SU-DHL-6 (cell line): Measurements from ENCODE around the gene PHF21B.

ENCODE experiments used
- H2AFZ ChIP-seq: fragments of 200-600 bp; sonication (generic); 2 replicates; pipeline ENCODE4 v1.6.1; 2014; ENCODE audit warnings: low read depth, mild to moderate bottlenecking, moderate library complexity, mixed read lengths, antibody characterized with exemption, low read length; ENCODE audit not compliant: severe bottlenecking
- H3F3A ChIP-seq: fragments of 200-600 bp; shearing (Covaris generic); 2 replicates; pipeline ENCODE4 v1.6.0; 2016; ENCODE audit warnings: antibody characterized with exemption, mild to moderate bottlenecking; ENCODE audit not compliant: insufficient read depth
- H3K27ac ChIP-seq: fragments of 200-600 bp; sonication (generic); 2 replicates; pipeline ENCODE4 v1.5.1; 2016; ENCODE audit warnings: low read depth, mild to moderate bottlenecking, low read length, moderate library complexity, mixed read lengths
- H3K27me3 ChIP-seq: fragments of 200-600 bp; sonication (generic), shearing (Covaris generic); 2 replicates; pipeline ENCODE4 v1.6.0; 2014; ENCODE audit warnings: mild to moderate bottlenecking, low read length
- H3K36me3 ChIP-seq: fragments of 200-600 bp; sonication (generic); 2 replicates; pipeline ENCODE4 v1.6.1; 2014; ENCODE audit warnings: mild to moderate bottlenecking, low read length, mixed read lengths
- H3K4me2 ChIP-seq: fragments of 300-600, 200-600 bp; shearing (Covaris generic), sonication (generic); 2 replicates; pipeline ENCODE4 v1.6.0; 2014; ENCODE audit warnings: low read length, low read depth, mild to moderate bottlenecking; ENCODE audit not compliant: poor library complexity, severe bottlenecking
- H3K4me3 ChIP-seq: fragments of 200-600 bp; sonication (generic); 2 replicates; pipeline ENCODE4 v1.5.1; 2014; ENCODE audit warnings: antibody characterized with exemption, low read length, mild to moderate bottlenecking, mixed read lengths; ENCODE audit not compliant: insufficient read depth, poor library complexity, severe bottlenecking
- H3K79me2 ChIP-seq: fragments of 200-600 bp; sonication (generic); 2 replicates; pipeline ENCODE4 v1.6.1; 2014; ENCODE audit warnings: mild to moderate bottlenecking, low read length, moderate library complexity; ENCODE audit not compliant: insufficient read depth
- H3K9ac ChIP-seq: fragments of 200-600 bp; sonication (generic); 2 replicates; pipeline ENCODE4 v1.7.0; 2014; ENCODE audit warnings: mild to moderate bottlenecking, low read length
- H3K9me2 ChIP-seq: fragments of 200-600 bp; sonication (generic); replicated peaks from 2 replicates; pipeline ENCODE4 v1.6.1; 2014; ENCODE audit warnings: low read length; ENCODE audit not compliant: insufficient read depth
- H3K9me3 ChIP-seq: fragments of 200-600 bp; sonication (generic); 2 replicates; pipeline ENCODE4 v1.6.1; 2014; ENCODE audit warnings: low read length, mixed read lengths; ENCODE audit not compliant: insufficient read depth
- H4K20me1 ChIP-seq: fragments of 200-600 bp; sonication (generic); 2 replicates; pipeline ENCODE4 v1.6.1; 2014; ENCODE audit warnings: low read depth, mild to moderate bottlenecking, antibody characterized with exemption, low read length, moderate library complexity, mixed read lengths
- CTCF ChIP-seq: fragments of 200-600 bp; sonication (generic); IDR thresholded peaks from one replicate; pipeline ENCODE4 v1.5.1; 2017; ENCODE audit warnings: antibody characterized with exemption, mild to moderate bottlenecking, low read length, moderate library complexity; ENCODE audit not compliant: insufficient read depth, poor library complexity, severe bottlenecking
- EZH2phosphoT487 ChIP-seq: fragments of 200-600 bp; sonication (generic), shearing (Covaris generic); conservative IDR thresholded peaks from 2 replicates; pipeline ENCODE4 v1.6.1; 2018; ENCODE audit warnings: mild to moderate bottlenecking, antibody characterized with exemption, low read length, moderate library complexity, mixed read lengths

Gene PHF21B

GRCh38 chr22:45051946-45052345 is 42.1 kb upstream of the PHF21B start:
- no peaks in the 10 kb centered on the region for H3K9me3 ChIP-seq
- H3K27ac ChIP-seq, result no peak overlapping the region
- no peak overlapping the region for H3K4me3 ChIP-seq
- no peaks in the 10 kb centered on the region for H3K27me3 ChIP-seq
- H3K9me2 ChIP-seq, result no peaks in the 10 kb centered on the region
- no peak overlapping the region for H3K4me2 ChIP-seq
- TF ChIP-seq EZH2phosphoT487 (no peak), CTCF (no peak)
- no peaks in the 10 kb centered on the region for H3K79me2 ChIP-seq
- H3K36me3 ChIP-seq, result no peaks in the 10 kb centered on the region
- H3F3A ChIP-seq, result no peaks in the 10 kb centered on the region
- no peak overlapping the region for H2AFZ ChIP-seq
- H3K9ac ChIP-seq, result no peak overlapping the region
- H4K20me1 ChIP-seq, result no peaks in the 10 kb centered on the region

GRCh38 chr22:45051419-45051818 is 41.6 kb upstream of the PHF21B start:
- Histone ChIP-seq H3K36me3 (no peaks in the 10 kb centered on the region), H3K9me3 (no peaks in the 10 kb centered on the region), H3K4me3 (no peak overlapping the region), H3K27me3 (no peaks in the 10 kb centered on the region), H2AFZ (no peak overlapping the region), H3K9ac (no peak overlapping the region), H3F3A (no peaks in the 10 kb centered on the region), H4K20me1 (no peaks in the 10 kb centered on the region), H3K4me2 (no peak overlapping the region), H3K27ac (no peak overlapping the region), H3K9me2 (no peaks in the 10 kb centered on the region), H3K79me2 (no peaks in the 10 kb centered on the region)
- TF ChIP-seq CTCF, result no peak
- TF ChIP-seq EZH2phosphoT487, result no peak

GRCh38 chr22:45047260-45047659 is 37.5 kb upstream of the PHF21B start:
- Histone ChIP-seq H3K27ac (no peak overlapping the region), H3K9ac (no peak overlapping the region), H3K4me2 (no peak overlapping the region), H3K9me2 (no peaks in the 10 kb centered on the region), H3K4me3 (no peak overlapping the region), H3K9me3 (no peaks in the 10 kb centered on the region), H3K27me3 (no peaks in the 10 kb centered on the region), H3K79me2 (no peaks in the 10 kb centered on the region), H4K20me1 (no peaks in the 10 kb centered on the region), H2AFZ (no peak overlapping the region), H3F3A (no peaks in the 10 kb centered on the region), H3K36me3 (no peaks in the 10 kb centered on the region)
- no peak for TF ChIP-seq CTCF
- no peak for TF ChIP-seq EZH2phosphoT487

- TF ChIP-seq EZH2phosphoT487, result no peak
- no peak for TF ChIP-seq CTCF
- Histone ChIP-seq H3F3A (no peaks in the 10 kb centered on the region), H3K79me2 (no peaks in the 10 kb centered on the region), H4K20me1 (no peaks in the 10 kb centered on the region), H2AFZ (no peak overlapping the region), H3K27ac (no peak overlapping the region), H3K9me3 (no peaks in the 10 kb centered on the region), H3K4me3 (no peak overlapping the region), H3K9me2 (no peaks in the 10 kb centered on the region), H3K9ac (no peak overlapping the region), H3K4me2 (no peak overlapping the region), H3K27me3 (no peaks in the 10 kb centered on the region), H3K36me3 (no peaks in the 10 kb centered on the region)
Observed at GRCh38 chr22:45045208-45045607, 35.4 kb upstream of the PHF21B start.
